SK-N-MC (cell line): ENCODE results near the gene GIMAP5.

Experiments used
- EZH2 ChIP-seq: fragments of 200-600 bp; sonication (generic); IDR thresholded peaks from one replicate; pipeline ENCODE4 v1.6.1; 2017; ENCODE audit warnings: antibody characterized with exemption
- POLR2AphosphoS5 ChIP-seq: IDR thresholded peaks from 2 replicates; pipeline ENCODE4 v1.6.1; 2012; ENCODE audit warnings: mild to moderate bottlenecking, low read depth, low read length, borderline replicate concordance

GRCh38 chr7:150738591-150739001, 1.4 kb downstream of the GIMAP5 start:
- no peak for TF ChIP-seq POLR2AphosphoS5
- no peak for TF ChIP-seq EZH2
